CD4-positive, alpha-beta T cell (primary cell): ENCODE data around the gene EIF3L. TPM values are rescaled to one million over a fixed set of nuclear protein-coding genes. Genes with fewer than 3 reads are reported as not detected.

Experiments
- ATAC-seq: fragments of 200-7000 bp; cut with Tn5 transposase; one replicate; pipeline ENCODE4 v1.10.0; 2022; ENCODE audit warnings: mild to moderate bottlenecking; ENCODE audit not compliant: poor library complexity
- CTCF ChIA-PET: fragments of 350-600 bp; sonication (Branson Sonifier 250); formaldehyde crosslinking; loops from one replicate; lab custom pipeline; 2021; ENCODE audit warnings: antibody characterized with exemption, inconsistent platforms; lab: Charles Lee
- POLR2A ChIA-PET: fragments of 350-600 bp; sonication (Branson Sonifier 250); formaldehyde crosslinking; loops from one replicate; lab custom pipeline; 2021; ENCODE audit warnings: antibody characterized with exemption, inconsistent platforms; lab: Charles Lee
- DNase-seq, 14 experiments: peaks; one replicate each; pipeline ENCODE4 v3.0.0-alpha.2; 2013 to 2020; ENCODE audit warnings: mixed read lengths in 2 of 14
- H3K27ac ChIP-seq, 2 donors: one replicate each; pipeline versions ENCODE4 v1.5.1 to v1.7.0; 2013; ENCODE audit warnings: low read length in 2 of 2, low read depth in 1 of 2, mild to moderate bottlenecking in 1 of 2
- H3K27me3 ChIP-seq, 2 experiments: 1 replicate in 1 of 2; 2 replicates in 1 of 2; pipeline versions ENCODE4 v1.6.1 to v1.7.0; 2013; ENCODE audit warnings: low read length in 2 of 2, control low read depth in 1 of 2, mild to moderate bottlenecking in 1 of 2, moderate library complexity in 1 of 2; ENCODE audit not compliant: insufficient read depth in 2 of 2, control insufficient read depth in 1 of 2
- H3K36me3 ChIP-seq: one replicate; pipeline ENCODE4 v1.6.1; 2013; ENCODE audit warnings: low read length, control low read depth; ENCODE audit not compliant: insufficient read depth
- H3K4me1 ChIP-seq: one replicate; pipeline ENCODE4 v1.6.1; 2013; ENCODE audit warnings: low read length, control low read depth; ENCODE audit not compliant: insufficient read depth
- H3K4me3 ChIP-seq: one replicate; pipeline ENCODE4 v1.5.1; 2013; ENCODE audit warnings: mild to moderate bottlenecking, low read length, moderate library complexity
- H3K9me3 ChIP-seq, 2 experiments: 1 replicate in 1 of 2; 2 replicates in 1 of 2; pipeline versions ENCODE4 v1.6.1 to v1.7.0; 2013; ENCODE audit warnings: low read length in 2 of 2, mild to moderate bottlenecking in 2 of 2, control low read depth in 1 of 2, moderate library complexity in 1 of 2; ENCODE audit not compliant: control insufficient read depth in 1 of 2, insufficient read depth in 1 of 2
- H3K27ac Mint-ChIP-seq: one replicate; pipeline ENCODE4 v1.8.0; 2020; ENCODE audit warnings: mixed read lengths
- H3K27me3 Mint-ChIP-seq: one replicate; pipeline ENCODE4 v1.8.0; 2021; ENCODE audit warnings: mixed read lengths
- H3K36me3 Mint-ChIP-seq: one replicate; pipeline ENCODE4 v1.8.0; 2021; ENCODE audit warnings: low read depth, mixed read lengths
- H3K4me1 Mint-ChIP-seq: one replicate; pipeline ENCODE4 v1.8.0; 2021; ENCODE audit warnings: low read depth, mixed read lengths
- H3K4me3 Mint-ChIP-seq: one replicate; pipeline ENCODE4 v1.8.0; 2020; ENCODE audit warnings: mild to moderate bottlenecking, mixed read lengths
- H3K9me3 Mint-ChIP-seq: one replicate; pipeline ENCODE4 v1.8.0; 2020; ENCODE audit warnings: mixed read lengths
- CTCF ChIP-seq: fragments of 200-600 bp; IDR thresholded peaks from one replicate; pipeline ENCODE4 v1.8.0; 2022; ENCODE audit warnings: antibody characterized with exemption, mild to moderate bottlenecking
- intact Hi-C, 2 experiments: fragments of 100-400 bp; cut with DNase I in 1 of 2; cut with micrococcal nuclease in 1 of 2; formaldehyde crosslinking; loops; one replicate each; pipeline versions ENCODE4 v1.15.1 to v1.9.0; 2023 to 2025; cut with DNase I, micrococcal nuclease
- total RNA-seq, 174 experiments: library from RNA in 2 of 174; stranded (reverse) in 2 of 174; gene quantifications; one replicate each; pipeline ENCODE4 v1.2.3 and lab custom pipeline; 2021 to 2026

Gene EIF3L
- total RNA-seq, 2 experiments from 2014 or later = 525 to 541 TPM

- H3K36me3 Mint-ChIP-seq = peaks cover 26% of the 10 kb centered on the region
- no peak overlapping the region for H3K27ac Mint-ChIP-seq
- CTCF ChIA-PET = no interaction called here
- H3K27me3 Mint-ChIP-seq = no peaks in the 10 kb centered on the region
- POLR2A ChIA-PET = no interaction called here
- Histone ChIP-seq H3K27ac (no peak overlapping the region), H3K36me3 (peaks cover 27% of the 10 kb centered on the region), H3K4me3 (no peak overlapping the region), H3K4me1 (peaks cover 2% of the 10 kb centered on the region), H3K27me3 (no peaks in the 10 kb centered on the region), H3K9me3 (no peaks in the 10 kb centered on the region)
- H3K9me3 Mint-ChIP-seq = no peaks in the 10 kb centered on the region
- no peak for TF ChIP-seq CTCF
- H3K4me3 Mint-ChIP-seq = no peak overlapping the region
- ATAC-seq = no peak
- peaks cover 20% of the 10 kb centered on the region for H3K4me1 Mint-ChIP-seq
- intact Hi-C loops = no loop called here
- peak in 1 of 14 experiments; percentile 17 for DNase-seq
Observed at GRCh38 chr22:37913233-37913721, 64.1 kb downstream of the EIF3L start.

GRCh38 chr22:37916311-37916710 lies 67.1 kb downstream of the EIF3L start:
- no peak for TF ChIP-seq CTCF
- H3K4me3 Mint-ChIP-seq = no peak overlapping the region
- H3K27me3 Mint-ChIP-seq = no peaks in the 10 kb centered on the region

GRCh38 chr22:37917874-37918548 lies 68.8 kb downstream of the EIF3L start:
- H3K27ac Mint-ChIP-seq = no peak overlapping the region
- Histone ChIP-seq H3K36me3 (peaks cover 40% of the 10 kb centered on the region), H3K27me3 (no peaks in the 10 kb centered on the region), H3K9me3 (no peaks in the 10 kb centered on the region), H3K27ac (no peak overlapping the region), H3K4me3 (no peak overlapping the region), H3K4me1 (peaks cover 4% of the 10 kb centered on the region)
- intact Hi-C loops = no loop called here
- ChIA-PET POLR2A (interaction anchor here (2.0 kb wide), 1 partner anchor 12 kb away, joined by 7 read pairs; the partner anchor contains the start of gene MICALL1), CTCF (no interaction called here)
- H3K9me3 Mint-ChIP-seq = no peaks in the 10 kb centered on the region
- peaks cover 33% of the 10 kb centered on the region for H3K36me3 Mint-ChIP-seq
- peaks cover 4% of the 10 kb centered on the region for H3K4me1 Mint-ChIP-seq
- peak in 1 of 14 experiments; percentile 6 for DNase-seq
- no peak overlapping the region for H3K4me3 Mint-ChIP-seq
- no peak for ATAC-seq
- H3K27me3 Mint-ChIP-seq = no peaks in the 10 kb centered on the region
- TF ChIP-seq CTCF = no peak

More at GRCh38 chr22:37916311-37916710, 67.1 kb downstream of the EIF3L start:
- Histone ChIP-seq H3K27ac (no peak overlapping the region), H3K4me1 (peaks cover 5% of the 10 kb centered on the region), H3K4me3 (no peak overlapping the region), H3K36me3 (peaks cover 37% of the 10 kb centered on the region), H3K27me3 (no peaks in the 10 kb centered on the region), H3K9me3 (no peaks in the 10 kb centered on the region)
- no peaks in the 10 kb centered on the region for H3K9me3 Mint-ChIP-seq
- CTCF ChIA-PET = no interaction called here
- H3K4me1 Mint-ChIP-seq = peaks cover 13% of the 10 kb centered on the region
- DNase-seq = no peak
- POLR2A ChIA-PET = no interaction called here
- peaks cover 35% of the 10 kb centered on the region for H3K36me3 Mint-ChIP-seq
- no peak for ATAC-seq
- H3K27ac Mint-ChIP-seq = no peak overlapping the region
- intact Hi-C loops = no loop called here
